ENCODE results near the gene TENM4.

GRCh38 chr11:79077702-79078330, 363.0 kb downstream of the TENM4 start:
- TF ChIP-seq CTCF (IDR thresholded peaks at IDR 0.05; ENCODE audit: poor library complexity, severe bottlenecking) (no peak), POLR2AphosphoS5 (IDR thresholded peaks at IDR 0.05) (no peak), TAF1 (IDR thresholded peaks at IDR 0.05; ENCODE audit: low read depth) (no peak), EZH2 (IDR thresholded peaks at IDR 0.05; ENCODE audit: borderline replicate concordance, insufficient read depth, low read length, poor library complexity, severe bottlenecking) (no peak), EP300 (conservative IDR thresholded peaks at IDR 0.05; ENCODE audit: poor library complexity, severe bottlenecking) (no peak), RAD21 (conservative IDR thresholded peaks at IDR 0.05) (no peak), MXI1 (conservative IDR thresholded peaks at IDR 0.05; ENCODE audit: poor library complexity, severe bottlenecking) (no peak), REST (IDR thresholded peaks at IDR 0.05; ENCODE audit: borderline replicate concordance) (no peak)
